Measurements from ENCODE around the gene NRG3.

The NRG3 gene

GRCh38 chr10:82934429-82934828 is 1059.4 kb downstream of the NRG3 start:
- TF ChIP-seq TSHZ2 (CRISPR knock-in tag; IDR thresholded peaks at IDR 0.05): no peak
- TF ChIP-seq RARB (CRISPR knock-in tag; IDR thresholded peaks at IDR 0.05): no peak
- TF ChIP-seq ISL1 (CRISPR knock-in tag; IDR thresholded peaks at IDR 0.05): no peak
- no peak for TF ChIP-seq ESRRG (CRISPR knock-in tag; IDR thresholded peaks at IDR 0.05)
- no peak for TF ChIP-seq GLIS3 (CRISPR knock-in tag; IDR thresholded peaks at IDR 0.05)
- no peak for TF ChIP-seq OSR1 (CRISPR knock-in tag; IDR thresholded peaks at IDR 0.05)
- no peak for TF ChIP-seq BACH2 (CRISPR knock-in tag; IDR thresholded peaks at IDR 0.05; ENCODE audit: borderline replicate concordance)
- no peak for TF ChIP-seq ZC3H10 (CRISPR knock-in tag; IDR thresholded peaks at IDR 0.05)
- TF ChIP-seq ZNF565 (CRISPR knock-in tag; conservative IDR thresholded peaks at IDR 0.05; ENCODE audit: low read depth): no peak
- TF ChIP-seq TOX (CRISPR knock-in tag; IDR thresholded peaks at IDR 0.05; ENCODE audit: borderline replicate concordance): no peak
- TF ChIP-seq TCF4 (CRISPR knock-in tag; IDR thresholded peaks at IDR 0.05; ENCODE audit: borderline replicate concordance): no peak
- TF ChIP-seq CREB5 (CRISPR knock-in tag; IDR thresholded peaks at IDR 0.05; ENCODE audit: low read depth): no peak
- TF ChIP-seq CSDC2 (CRISPR knock-in tag; IDR thresholded peaks at IDR 0.05): no peak
- no peak for TF ChIP-seq PATZ1 (CRISPR knock-in tag; IDR thresholded peaks at IDR 0.05; ENCODE audit: borderline replicate concordance)
- TF ChIP-seq SNAI2 (CRISPR knock-in tag; IDR thresholded peaks at IDR 0.05): no peak
- no peak for TF ChIP-seq ZNF70 (CRISPR knock-in tag; IDR thresholded peaks at IDR 0.05)
- TF ChIP-seq PPARA (CRISPR knock-in tag; IDR thresholded peaks at IDR 0.05; ENCODE audit: borderline replicate concordance): no peak
- no peak for TF ChIP-seq ARNTL (CRISPR knock-in tag; IDR thresholded peaks at IDR 0.05; ENCODE audit: borderline replicate concordance, low read depth)
- no peak for TF ChIP-seq ZFP30 (CRISPR knock-in tag; IDR thresholded peaks at IDR 0.05)
- no peak for TF ChIP-seq ZFP3 (CRISPR knock-in tag; IDR thresholded peaks at IDR 0.05)
- peak; percentile 52; the same call in 2 of the 3 replicates for ATAC-seq

GRCh38 chr10:82934947-82935346 is 1060.0 kb downstream of the NRG3 start:
- ATAC-seq: no peak
- TF ChIP-seq ZFP30 (CRISPR knock-in tag; IDR thresholded peaks at IDR 0.05) (no peak), CSDC2 (CRISPR knock-in tag; IDR thresholded peaks at IDR 0.05) (no peak), CSRNP3 (CRISPR knock-in tag; IDR thresholded peaks at IDR 0.05) (no peak), POU6F1 (CRISPR knock-in tag; IDR thresholded peaks at IDR 0.05; ENCODE audit: borderline replicate concordance, low read depth) (no peak), OSR1 (CRISPR knock-in tag; IDR thresholded peaks at IDR 0.05) (no peak), PATZ1 (CRISPR knock-in tag; IDR thresholded peaks at IDR 0.05; ENCODE audit: borderline replicate concordance) (no peak), RARB (CRISPR knock-in tag; IDR thresholded peaks at IDR 0.05) (no peak), BACH2 (CRISPR knock-in tag; IDR thresholded peaks at IDR 0.05; ENCODE audit: borderline replicate concordance) (no peak), ZC3H10 (CRISPR knock-in tag; IDR thresholded peaks at IDR 0.05) (no peak), ZFP3 (CRISPR knock-in tag; IDR thresholded peaks at IDR 0.05) (no peak), SNAI2 (CRISPR knock-in tag; IDR thresholded peaks at IDR 0.05) (no peak), ZNF70 (CRISPR knock-in tag; IDR thresholded peaks at IDR 0.05) (no peak), TCF4 (CRISPR knock-in tag; IDR thresholded peaks at IDR 0.05; ENCODE audit: borderline replicate concordance) (no peak), PPARA (CRISPR knock-in tag; IDR thresholded peaks at IDR 0.05; ENCODE audit: borderline replicate concordance) (no peak), ZNF565 (CRISPR knock-in tag; conservative IDR thresholded peaks at IDR 0.05; ENCODE audit: low read depth) (no peak), ZNF8 (CRISPR knock-in tag; IDR thresholded peaks at IDR 0.05) (no peak), ISL1 (CRISPR knock-in tag; IDR thresholded peaks at IDR 0.05) (no peak)
